ENCODE measurements around the gene CIC.

Gene CIC

GRCh38 chr19:42268704-42269477 lies at the start of gene CIC:
Gene CIC (plus strand): TSS chr19:42269252. CDS start chr19:42271784, 2,532 bp downstream.
- DNase-seq, result peak; percentile 100

- peak; percentile 97 for DNase-seq
These were observed 49.0 kb upstream of the CIC start, which contains the start of gene ZNF526 for GRCh38 chr19:42219812-42220750. Gene ZNF526 (plus strand): TSS chr19:42220312. CDS start chr19:42224404, 4,092 bp downstream.

GRCh38 chr19:42220751-42221097 lies 48.3 kb upstream of the CIC start:
- no peak for DNase-seq

- DNase-seq, result no peak
These were observed 43.9 kb upstream of the CIC start for GRCh38 chr19:42224940-42225717.

GRCh38 chr19:42225718-42226292 lies 43.2 kb upstream of the CIC start:
- no peak for DNase-seq

GRCh38 chr19:42226886-42227285 lies 42.2 kb upstream of the CIC start:
- no peak for DNase-seq

- DNase-seq, result no peak
These were observed 40.4 kb upstream of the CIC start for GRCh38 chr19:42228641-42229040.

- no peak for DNase-seq
These were observed 39.7 kb upstream of the CIC start for GRCh38 chr19:42229301-42229854.

GRCh38 chr19:42229855-42230351 lies 39.1 kb upstream of the CIC start:
- DNase-seq, result no peak

GRCh38 chr19:42230571-42230970 lies 38.5 kb upstream of the CIC start:
- no peak for DNase-seq

GRCh38 chr19:42232435-42232834 lies 36.6 kb upstream of the CIC start:
- no peak for DNase-seq

- no peak for DNase-seq
These were observed 35.9 kb upstream of the CIC start for GRCh38 chr19:42233106-42233505.

- DNase-seq, result no peak
These were observed 35.3 kb upstream of the CIC start for GRCh38 chr19:42233678-42234292.

GRCh38 chr19:42234364-42234763 lies 34.7 kb upstream of the CIC start:
- no peak for DNase-seq

GRCh38 chr19:42235181-42235580 lies 33.9 kb upstream of the CIC start:
- no peak for DNase-seq

GRCh38 chr19:42239544-42240220 lies 29.4 kb upstream of the CIC start:
- DNase-seq, result no peak

GRCh38 chr19:42241279-42241678 lies 27.8 kb upstream of the CIC start:
- no peak for DNase-seq

- DNase-seq, result no peak
These were observed 27.0 kb upstream of the CIC start for GRCh38 chr19:42242069-42242511.

- DNase-seq, result peak; percentile 100
These were observed 26.3 kb upstream of the CIC start, which contains the start of gene GSK3A for GRCh38 chr19:42242512-42243409. Gene GSK3A (minus strand): TSS chr19:42242602. CDS start chr19:42242465, 137 bp downstream.

Data from NCI-H1105 treated with DMSO at 0.1 percent for 48 hours (cell line).